Esophagus muscularis mucosa (tissue), 4 donors: Measurements from ENCODE around the gene RETREG2. TPM values are rescaled to one million over a fixed set of nuclear protein-coding genes. Genes with fewer than 3 reads are reported as not detected.

Source experiments
- DNase-seq: peaks from one replicate; pipeline ENCODE4 v3.0.0-alpha.2; 2017; ENCODE audit errors: extremely low spot score
- H3K27ac ChIP-seq, 4 donors: fragments of 200-600 bp; sonication (generic); replicated peaks in 1 of 4; 1 replicate in 3 of 4; 2 replicates in 1 of 4; pipeline ENCODE4 v1.5.1; 2016 to 2019; ENCODE audit warnings: mild to moderate bottlenecking in 1 of 4
- H3K27me3 ChIP-seq, 4 donors: fragments of 200-600 bp; sonication (generic); one replicate each; pipeline versions ENCODE4 v1.5.1 to v1.6.0; 2016 to 2019
- H3K36me3 ChIP-seq, 4 donors: fragments of 200-600 bp; sonication (generic); one replicate each; pipeline ENCODE4 v1.5.1; 2016 to 2019
- H3K4me1 ChIP-seq, 4 donors: fragments of 200-600 bp; sonication (generic); one replicate each; pipeline ENCODE4 v1.5.1; 2016 to 2019
- H3K4me3 ChIP-seq, 4 donors: fragments of 200-600 bp; sonication (generic); 1 replicate in 2 of 4; 2 replicates in 2 of 4; pipeline ENCODE4 v1.5.1; 2016 to 2019; ENCODE audit warnings: mild to moderate bottlenecking in 4 of 4, moderate library complexity in 1 of 4
- H3K9me3 ChIP-seq, 4 donors: fragments of 200-600 bp; sonication (generic); 1 replicate in 3 of 4; 2 replicates in 1 of 4; pipeline ENCODE4 v1.5.1; 2016 to 2019
- EP300 ChIP-seq: sonication (generic); formaldehyde crosslinking; IDR thresholded peaks from one replicate; pipeline ENCODE4 v1.6.1; 2017; ENCODE audit warnings: antibody characterized with exemption
- POLR2A ChIP-seq: fragments of 450-650 bp; IDR thresholded peaks from one replicate; pipeline ENCODE4 v1.6.1; 2017; ENCODE audit warnings: antibody characterized with exemption, moderate library complexity, mild to moderate bottlenecking, low read depth
- POLR2AphosphoS5 ChIP-seq, 2 donors: sonication (generic); formaldehyde crosslinking; IDR thresholded peaks; one replicate each; pipeline ENCODE4 v1.6.1; 2017; ENCODE audit warnings: antibody characterized with exemption in 2 of 2
- WGBS: methylation state at CpG from one replicate; pipeline ENCODE4 v1.1.5; 2018; 5-methylcytosine and 5-hydroxymethylcytosine counted together
- intact Hi-C: fragments of 100-400 bp; cut with DNase I; formaldehyde crosslinking; loops from one replicate; pipeline ENCODE4 v1.15.1; 2023
- total RNA-seq, 4 donors: library from RNA; depleted of rRNA; stranded (reverse); fragments of >200 nt; gene quantifications; one replicate each; pipeline versions ENCODE4 v1.1.0 to v1.2.1, GENCODE V29; 2016
- TF ChIP-seq, protein P1 (sequence below), 3 experiments: fragments of 200-600 bp in 2 of 3; fragments of 450-650 bp in 1 of 3; sonication (generic) in 2 of 3; IDR thresholded peaks; one replicate each; pipeline ENCODE4 v1.5.1; 2017 to 2019; ENCODE audit warnings: antibody characterized with exemption in 3 of 3, mild to moderate bottlenecking in 2 of 3, moderate library complexity in 1 of 3

Gene RETREG2
- total RNA-seq, 4 donors from 2014 or later = 44.0 to 69.3 (median 56.3) TPM

GRCh38 chr2:219221957-219222518, 44.0 kb downstream of the RETREG2 start:
- intact Hi-C loops = no loop called here
- no peaks in the 10 kb centered on the region for H3K27me3 ChIP-seq
- no peak overlapping the region for H3K27ac ChIP-seq
- no peak overlapping the region for H3K4me3 ChIP-seq
- 89% methylated on average over 13 of the region's 16 CpGs for WGBS
- H3K4me1 ChIP-seq = peaks cover 27 to 49% (median 33%) of the 10 kb centered on the region in 4 donors
- H3K9me3 ChIP-seq = no peaks in the 10 kb centered on the region
- no peak for DNase-seq
- peaks cover 55 to 76% (median 75%) of the 10 kb centered on the region in 4 donors for H3K36me3 ChIP-seq
- TF ChIP-seq POLR2A (no peak), EP300 (no peak), POLR2AphosphoS5 (IDR thresholded peaks at IDR 0.05) (no peak)
- TF ChIP-seq, protein P1, sequence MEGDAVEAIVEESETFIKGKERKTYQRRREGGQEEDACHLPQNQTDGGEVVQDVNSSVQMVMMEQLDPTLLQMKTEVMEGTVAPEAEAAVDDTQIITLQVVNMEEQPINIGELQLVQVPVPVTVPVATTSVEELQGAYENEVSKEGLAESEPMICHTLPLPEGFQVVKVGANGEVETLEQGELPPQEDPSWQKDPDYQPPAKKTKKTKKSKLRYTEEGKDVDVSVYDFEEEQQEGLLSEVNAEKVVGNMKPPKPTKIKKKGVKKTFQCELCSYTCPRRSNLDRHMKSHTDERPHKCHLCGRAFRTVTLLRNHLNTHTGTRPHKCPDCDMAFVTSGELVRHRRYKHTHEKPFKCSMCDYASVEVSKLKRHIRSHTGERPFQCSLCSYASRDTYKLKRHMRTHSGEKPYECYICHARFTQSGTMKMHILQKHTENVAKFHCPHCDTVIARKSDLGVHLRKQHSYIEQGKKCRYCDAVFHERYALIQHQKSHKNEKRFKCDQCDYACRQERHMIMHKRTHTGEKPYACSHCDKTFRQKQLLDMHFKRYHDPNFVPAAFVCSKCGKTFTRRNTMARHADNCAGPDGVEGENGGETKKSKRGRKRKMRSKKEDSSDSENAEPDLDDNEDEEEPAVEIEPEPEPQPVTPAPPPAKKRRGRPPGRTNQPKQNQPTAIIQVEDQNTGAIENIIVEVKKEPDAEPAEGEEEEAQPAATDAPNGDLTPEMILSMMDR (IDR thresholded peaks at IDR 0.05) = no peak

- Histone ChIP-seq H3K27me3 (no peaks in the 10 kb centered on the region), H3K27ac (no peak overlapping the region), H3K36me3 (peaks cover 55 to 83% (median 77%) of the 10 kb centered on the region in 4 donors), H3K4me1 (peaks cover 22 to 51% (median 33%) of the 10 kb centered on the region in 4 donors), H3K4me3 (no peak overlapping the region), H3K9me3 (no peaks in the 10 kb centered on the region)
- 92% methylated on average over 30 of the region's 31 CpGs for WGBS
- no peak for DNase-seq
- TF ChIP-seq, protein P1 (IDR thresholded peaks at IDR 0.05) = no peak
- TF ChIP-seq EP300 (no peak), POLR2A (no peak), POLR2AphosphoS5 (IDR thresholded peaks at IDR 0.05) (no peak)
- intact Hi-C loops = no loop called here
These were observed 45.9 kb downstream of the RETREG2 start for GRCh38 chr2:219223831-219224610.

DNA sequence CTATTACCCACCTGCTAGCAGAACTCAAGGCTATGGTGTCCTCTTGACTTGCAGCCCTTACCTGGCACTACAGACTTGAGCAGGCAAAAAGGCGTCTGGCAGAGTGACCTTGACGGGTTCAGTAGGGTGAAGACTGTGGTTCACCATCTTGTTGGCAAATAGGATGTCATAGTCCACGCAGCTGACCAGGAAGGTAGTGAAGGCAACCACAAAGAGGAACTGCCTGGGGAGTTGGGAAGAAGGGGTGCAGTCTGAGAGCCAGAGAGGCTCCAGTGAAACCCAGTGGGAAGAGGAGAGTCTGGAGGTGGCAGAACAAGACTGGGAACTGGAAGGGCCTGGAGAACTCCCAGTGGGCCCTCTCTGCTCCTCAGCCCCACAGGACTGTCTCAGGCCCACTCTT, 47.3 kb downstream of the RETREG2 start:
- no peak for DNase-seq
- Histone ChIP-seq H3K27ac (no peak overlapping the region), H3K36me3 (peaks cover 49 to 73% (median 69%) of the 10 kb centered on the region in 4 donors), H3K4me1 (peaks cover 14 to 43% (median 23%) of the 10 kb centered on the region in 4 donors), H3K27me3 (no peaks in the 10 kb centered on the region), H3K9me3 (no peaks in the 10 kb centered on the region), H3K4me3 (no peak overlapping the region)
- intact Hi-C loops = no loop called here
- WGBS = 90% methylated on average over 3 of the region's 3 CpGs
- no peak for TF ChIP-seq POLR2AphosphoS5 (IDR thresholded peaks at IDR 0.05)
- TF ChIP-seq, protein P1 (IDR thresholded peaks at IDR 0.05) = no peak
- no peak for TF ChIP-seq POLR2A
- no peak for TF ChIP-seq EP300

DNA sequence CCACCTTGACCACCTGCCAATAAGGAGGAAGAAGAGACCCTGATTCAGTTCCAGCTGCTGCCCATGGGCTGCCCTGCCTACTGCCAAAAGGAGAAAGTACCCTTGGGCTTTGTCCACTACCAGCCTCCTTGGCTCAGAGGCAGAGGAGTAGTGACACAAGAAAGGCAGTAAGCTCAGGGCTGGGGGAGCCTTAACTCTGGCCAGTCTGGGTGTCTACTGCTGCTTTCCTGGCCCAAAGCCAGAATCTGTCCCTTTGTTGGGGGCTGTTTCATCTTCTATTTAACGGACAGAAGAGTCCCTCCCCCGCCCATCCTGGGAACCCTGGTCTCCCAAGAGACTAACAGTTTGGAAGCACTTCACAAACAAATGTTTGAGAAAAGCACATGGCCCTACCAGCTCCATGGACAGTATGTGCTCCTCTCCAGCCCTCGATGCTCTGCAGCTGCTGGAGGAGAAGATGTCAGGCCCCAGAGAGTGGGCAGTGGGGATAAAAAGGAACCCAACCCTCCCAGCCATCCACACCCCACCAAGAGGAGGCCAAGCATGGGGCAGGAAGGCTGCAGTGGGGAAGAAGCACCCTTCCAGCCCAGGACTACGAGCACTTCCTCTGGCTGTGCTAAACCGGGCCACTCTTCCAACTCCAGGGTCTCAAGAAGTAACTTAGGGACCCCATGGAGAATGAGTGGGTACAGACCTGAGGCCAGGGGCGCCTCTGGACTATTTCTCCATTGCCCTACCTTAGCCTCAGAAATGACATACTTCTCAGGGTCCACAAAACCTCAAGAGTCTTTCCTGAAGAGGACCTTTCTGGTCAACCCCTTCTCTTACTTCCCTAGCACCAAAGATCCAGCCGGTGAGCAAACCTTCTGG, 50.2 kb downstream of the RETREG2 start:
- Histone ChIP-seq H3K36me3 (peaks cover 31 to 64% (median 54%) of the 10 kb centered on the region in 4 donors), H3K27me3 (no peaks in the 10 kb centered on the region), H3K27ac (peak overlapping the region; percentile 90 to 98 (median 94)), H3K9me3 (no peaks in the 10 kb centered on the region), H3K4me1 (peaks cover 27 to 52% (median 40%) of the 10 kb centered on the region in 4 donors), H3K4me3 (peak overlapping the region; percentile 63 to 88 (median 80))
- intact Hi-C loops = loop anchor here (2.0 kb wide), 1 partner anchor 17 kb away; the partner anchor contains the start of genes GLB1L and STK16
- TF ChIP-seq POLR2AphosphoS5 (IDR thresholded peaks at IDR 0.05) (no peak), POLR2A (no peak), EP300 (no peak)
- TF ChIP-seq, protein P1 (IDR thresholded peaks at IDR 0.05) = no peak
- 50% methylated on average over 6 of the region's 7 CpGs for WGBS
- DNase-seq = no peak
